ENCODE measurements around the gene PDS5A.
"Not testable (repeated sequence)": the region's sequence is repeated elsewhere in the genome, so short reads cannot be mapped to it uniquely, and the experiment has no call there.

The PDS5A gene

GRCh38 chr4:39977489-39978377, at the start of gene PDS5A:
PDS5A (minus strand) TSS chr4:39977911; CDS start chr4:39976577, 1,334 bp downstream.
- peak; percentile 69 for DNase-seq (ENCODE audit: low read depth)

GRCh38 chr4:40024049-40024448, 46.3 kb upstream of the PDS5A start:
- DNase-seq (ENCODE audit: low read depth), result not testable (repeated sequence)

DNA sequence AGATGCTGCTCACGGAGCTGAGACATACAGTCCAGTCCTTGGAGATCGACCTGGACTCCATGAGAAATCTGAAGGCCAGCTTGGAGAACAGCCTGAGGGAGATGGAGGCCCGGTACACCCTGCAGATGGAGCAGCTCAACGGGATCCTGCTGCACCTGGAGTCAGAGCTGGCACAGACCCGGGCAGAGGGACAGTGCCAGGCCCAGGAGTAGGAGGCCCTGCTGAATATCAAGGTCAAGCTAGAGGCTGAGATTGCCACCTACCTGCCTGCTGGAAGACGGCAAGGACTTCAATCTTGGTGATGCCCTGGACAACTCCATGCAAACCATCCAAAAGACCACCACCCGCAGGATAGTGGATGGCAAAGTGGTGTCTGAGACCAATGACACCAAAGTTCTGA, 43.4 kb upstream of the PDS5A start:
- not testable (repeated sequence) for DNase-seq (ENCODE audit: low read depth)

DNA sequence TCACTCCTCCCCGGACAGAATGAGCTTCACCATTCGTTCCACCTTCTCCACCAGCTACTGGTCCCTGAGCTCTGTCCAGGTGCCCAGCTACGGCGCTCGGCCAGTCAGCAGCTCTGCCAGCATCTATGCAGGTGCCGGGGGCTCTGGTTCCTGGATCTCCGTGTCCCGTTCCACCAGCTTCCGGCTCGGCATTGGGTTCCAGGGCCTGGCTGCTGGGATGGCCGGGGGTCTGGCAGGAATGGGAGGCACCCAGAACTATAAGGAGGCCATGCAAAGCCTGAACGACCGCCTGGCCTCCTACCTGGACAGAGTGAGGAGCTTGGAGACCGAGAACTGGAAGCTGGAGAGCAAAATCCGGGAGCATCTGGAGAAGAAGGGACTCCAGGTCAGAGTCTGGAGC, 42.5 kb upstream of the PDS5A start:
- DNase-seq (ENCODE audit: low read depth), result no peak

DNA sequence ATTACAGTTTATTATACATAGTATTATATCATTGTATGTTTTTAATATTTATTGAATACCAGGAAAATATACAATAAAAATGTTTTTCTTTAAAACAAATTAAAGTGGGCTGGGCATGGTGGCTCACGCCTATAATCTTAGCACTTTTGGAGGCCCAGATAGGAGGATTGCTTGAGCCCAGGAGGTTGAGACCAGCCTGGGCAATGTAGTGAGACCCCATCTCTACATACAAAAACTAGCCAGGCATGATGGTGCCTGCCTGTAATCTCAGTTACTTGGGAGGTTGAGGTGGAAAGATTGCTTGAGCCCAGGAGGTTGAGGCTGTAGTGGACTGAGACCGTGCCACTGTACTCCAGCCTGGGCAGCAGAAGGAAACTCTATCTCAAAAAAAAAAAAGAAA, 38.3 kb upstream of the PDS5A start:
- DNase-seq (ENCODE audit: low read depth), result no peak

DNA sequence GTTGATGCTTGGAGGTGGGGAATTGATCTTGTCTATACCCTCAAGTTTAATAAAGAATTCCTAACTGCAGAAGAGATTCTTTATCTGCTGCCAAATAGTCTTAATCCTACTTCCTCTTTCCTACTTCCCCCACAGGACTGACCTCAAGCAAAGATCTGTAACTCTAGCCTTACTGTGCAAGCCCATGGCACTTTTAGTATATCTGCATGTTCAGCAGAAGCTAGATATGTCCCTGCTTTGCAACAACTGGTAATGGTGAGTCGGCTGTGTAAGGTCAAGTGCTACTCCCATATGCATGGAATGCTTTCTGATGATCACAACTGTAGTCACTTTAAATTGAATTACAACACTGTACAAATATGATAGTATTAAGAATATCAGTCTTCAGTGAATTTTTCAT, 26.3 kb upstream of the PDS5A start:
- no peak for DNase-seq (ENCODE audit: low read depth)

DNA sequence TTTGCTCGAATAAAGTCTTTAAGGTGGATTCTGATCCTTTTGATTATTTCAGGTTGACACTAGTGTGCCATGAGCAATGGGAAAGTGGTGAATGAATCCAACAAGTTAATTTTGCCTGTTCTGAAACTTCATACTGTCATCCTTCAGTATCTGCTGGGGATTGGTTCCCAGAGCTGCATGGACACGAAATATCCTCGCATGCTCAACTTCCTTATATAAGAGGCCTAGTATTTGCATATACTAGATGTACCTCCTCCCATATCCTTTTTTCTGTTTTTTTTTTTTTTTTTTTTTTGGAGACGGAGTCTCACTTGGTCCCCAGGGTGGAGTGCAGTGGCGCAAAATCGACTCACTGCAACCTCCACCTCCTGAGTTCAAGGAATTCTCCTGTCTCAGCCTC, 23.0 kb upstream of the PDS5A start:
- DNase-seq (ENCODE audit: low read depth), result no peak

GRCh38 chr4:39998659-39999345, 21.1 kb upstream of the PDS5A start:
- no peak for DNase-seq (ENCODE audit: low read depth)

GRCh38 chr4:39996811-39997210, 19.1 kb upstream of the PDS5A start:
- DNase-seq (ENCODE audit: low read depth), result no peak

GRCh38 chr4:39994406-39994805, 16.7 kb upstream of the PDS5A start:
- DNase-seq (ENCODE audit: low read depth), result no peak

- DNase-seq (ENCODE audit: low read depth), result not testable (repeated sequence)
Measured at GRCh38 chr4:39989381-39989780, 11.7 kb upstream of the PDS5A start.

GRCh38 chr4:39987485-39987884, 9.8 kb upstream of the PDS5A start:
- DNase-seq (ENCODE audit: low read depth), result no peak

DNA sequence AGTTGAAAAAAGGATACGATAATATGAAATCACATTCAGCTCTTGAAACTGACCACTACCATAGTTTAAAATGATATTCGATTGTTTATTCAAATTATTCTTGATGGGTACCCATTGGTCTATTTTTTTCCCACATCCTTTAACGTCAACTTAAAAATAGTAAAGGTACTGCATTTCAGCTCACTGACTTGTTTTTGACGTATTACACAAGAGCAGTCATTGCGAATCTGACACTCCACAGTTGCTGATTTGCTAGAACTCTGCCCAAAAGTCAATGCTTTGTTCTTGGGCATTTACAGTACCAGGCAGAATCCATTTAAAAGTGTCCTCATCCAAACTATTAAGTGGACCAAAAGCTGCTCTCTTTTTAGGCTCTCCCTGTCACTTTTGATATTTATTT, 1.2 kb upstream of the PDS5A start:
- no peak for DNase-seq (ENCODE audit: low read depth)

GRCh38 chr4:39978378-39978775, 666 bp upstream of the PDS5A start:
- no peak for DNase-seq (ENCODE audit: low read depth)

DNA sequence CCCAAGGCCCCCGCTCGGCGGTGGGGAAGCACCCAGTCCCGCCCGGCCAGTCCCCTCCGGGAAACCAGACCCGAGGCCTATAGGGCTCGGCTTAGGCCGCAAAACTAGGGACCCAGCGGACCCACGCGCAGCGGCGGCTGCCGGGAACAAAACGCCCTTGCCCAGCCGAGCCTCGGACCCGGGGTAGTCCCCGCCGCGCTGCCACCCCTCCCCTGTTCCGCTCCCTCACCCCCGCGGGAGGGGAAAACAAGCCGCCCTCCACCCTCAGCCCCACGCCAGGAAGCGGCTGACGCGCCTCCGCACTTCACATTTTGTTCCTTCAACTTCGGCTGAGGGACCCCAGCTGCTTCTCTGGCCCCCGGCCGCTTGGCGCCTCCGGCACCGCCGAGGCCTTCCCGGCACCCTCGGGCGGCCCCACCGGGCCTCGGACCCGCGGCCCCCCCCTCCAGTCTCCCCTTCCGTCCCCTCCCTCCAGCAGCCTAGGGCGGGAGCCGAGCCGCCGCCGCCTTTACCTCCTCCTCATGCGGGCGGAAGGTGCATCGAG, 694 bp downstream of the PDS5A start:
- DNase-seq (ENCODE audit: low read depth), result peak; percentile 6

DNA sequence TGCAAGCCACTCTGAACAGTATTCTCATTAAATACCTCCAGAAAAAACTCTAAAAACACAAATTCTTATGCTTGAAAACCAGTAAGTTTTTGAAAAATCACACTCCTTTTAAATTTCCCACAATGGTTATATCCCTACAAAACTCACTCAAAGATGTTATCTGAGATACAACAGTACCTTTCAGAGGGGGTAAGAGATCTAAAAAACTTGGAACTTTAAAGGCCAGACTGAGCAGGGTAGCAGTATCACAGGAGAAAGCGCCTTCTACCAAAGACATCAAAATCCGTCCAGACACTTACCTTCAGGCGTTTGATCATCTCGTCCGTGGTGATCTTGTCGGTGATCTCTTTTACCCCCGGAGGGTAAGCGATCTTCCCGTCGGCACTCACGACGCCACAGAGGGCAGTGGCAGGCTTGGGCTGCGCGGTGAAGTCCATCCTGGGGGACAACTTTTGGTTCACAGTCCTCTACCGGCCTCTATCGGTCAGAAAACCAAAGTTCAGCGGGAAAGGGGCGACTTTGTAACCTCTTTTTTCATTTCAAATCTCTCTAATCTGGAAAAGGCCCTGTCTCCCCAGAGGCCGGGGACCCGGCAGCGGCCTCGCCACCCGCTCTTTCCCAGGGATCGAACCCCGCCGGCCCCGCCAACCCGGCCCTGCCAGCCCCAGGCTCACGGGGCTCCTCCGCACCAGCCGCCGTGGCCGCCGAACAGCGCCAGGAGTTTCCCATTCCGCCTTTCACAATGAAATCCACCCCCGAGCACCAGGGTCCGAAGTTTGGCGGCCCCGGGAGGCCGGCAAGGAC, 1.4 kb downstream of the PDS5A start:
- peak; percentile 47 for DNase-seq (ENCODE audit: low read depth)

DNA sequence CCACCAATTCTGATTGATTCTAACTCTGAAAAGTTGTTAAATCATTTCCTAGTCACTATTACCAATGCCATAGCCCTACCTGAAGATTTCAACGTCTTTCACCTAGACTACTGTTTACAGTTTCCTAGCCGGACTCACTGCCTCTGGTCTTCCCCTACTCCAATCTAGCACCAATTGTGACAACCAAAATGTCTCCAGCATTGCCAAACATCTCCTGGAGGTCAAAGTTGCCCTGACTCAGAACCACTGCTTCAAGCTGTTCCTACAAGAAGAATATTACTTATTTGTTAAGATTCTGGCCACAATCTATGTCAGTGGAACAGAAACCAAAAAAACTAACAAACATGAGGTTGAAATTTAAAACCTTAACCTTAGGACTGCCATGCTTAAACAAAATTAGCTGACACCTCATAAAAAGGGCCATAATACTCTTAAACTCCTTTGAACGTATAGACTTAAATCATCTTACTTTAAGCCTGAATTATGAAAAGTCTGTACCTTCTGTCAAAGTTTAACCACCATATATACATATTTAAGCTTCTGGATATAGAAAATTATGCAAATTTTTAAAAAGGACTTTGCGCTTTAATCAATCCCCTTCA, 2.1 kb downstream of the PDS5A start:
- DNase-seq (ENCODE audit: low read depth), result no peak

- not testable (repeated sequence) for DNase-seq (ENCODE audit: low read depth)
Measured at GRCh38 chr4:39973052-39973451, 4.7 kb downstream of the PDS5A start.

- no peak for DNase-seq (ENCODE audit: low read depth)
Measured at GRCh38 chr4:39970671-39971640, 6.8 kb downstream of the PDS5A start.

- no peak for DNase-seq (ENCODE audit: low read depth)
Measured at GRCh38 chr4:39963656-39964055, 14.1 kb downstream of the PDS5A start.
